ENCODE measurements around the gene LRRC23.

GRCh38 chr12:6916426-6917200, 12.0 kb downstream of the LRRC23 start:
- TF ChIP-seq CTCF (optimal IDR thresholded peaks at IDR 0.05 in 1 of 3, IDR thresholded peaks at IDR 0.05 in 1 of 3, conservative IDR thresholded peaks at IDR 0.05 in 1 of 3; ENCODE audit: extremely low read depth in 1 of 3, insufficient read depth in 2 of 3, low read length in 3 of 3) (no peak), EZH2 (IDR thresholded peaks at IDR 0.05; ENCODE audit: low read length) (no peak)
